HepG2 (cell line): Measurements from ENCODE around the gene MLNR. TPM values are rescaled to one million over a fixed set of nuclear protein-coding genes. Genes with fewer than 3 reads are reported as not detected.

ENCODE experiments used
- AGO1 ChIP-seq: fragments of 200-400 bp; formaldehyde crosslinking; IDR thresholded peaks from 2 replicates; pipeline ENCODE4 v1.6.1; 2017; ENCODE audit warnings: mild to moderate bottlenecking, low read depth, low read length, moderate library complexity; ENCODE audit not compliant: poor library complexity, severe bottlenecking
- ASH2L ChIP-seq: fragments of 300-600, 200-600 bp; sonication (generic); IDR thresholded peaks from 2 replicates; pipeline ENCODE4 v1.7.0; 2017; ENCODE audit warnings: low read depth, mild to moderate bottlenecking, moderate library complexity, mixed read lengths, low read length; ENCODE audit not compliant: insufficient read length
- BRCA1 ChIP-seq: sonication (generic); formaldehyde crosslinking; IDR thresholded peaks from 2 replicates; pipeline ENCODE4 v1.4.0; 2020; ENCODE audit warnings: missing genetic modification reagents
- CEBPB ChIP-seq: IDR thresholded peaks from 2 replicates; pipeline ENCODE4 v1.6.1; 2011; ENCODE audit warnings: low read depth, low read length, improper control_type of control experiment, borderline replicate concordance
- CHD2 ChIP-seq: IDR thresholded peaks from 2 replicates; pipeline ENCODE4 v1.6.1; 2011; ENCODE audit warnings: low read depth, low read length, improper control_type of control experiment
- CREM ChIP-seq, 2 experiments: sonication (generic) in 1 of 2; formaldehyde crosslinking in 1 of 2; IDR thresholded peaks; 2 replicates each; pipeline versions ENCODE4 v1.4.0 to v1.6.1; 2016 to 2020; ENCODE audit warnings: antibody characterized with exemption in 1 of 2, mild to moderate bottlenecking in 1 of 2, missing genetic modification reagents in 1 of 2
- GTF2F1 ChIP-seq: fragments of 150-350 bp; IDR thresholded peaks from 2 replicates; pipeline ENCODE4 v1.6.1; 2014; ENCODE audit warnings: low read length
- GTF3A ChIP-seq: sonication (generic); formaldehyde crosslinking; conservative IDR thresholded peaks from 2 replicates; pipeline ENCODE4 v1.4.0; 2020; ENCODE audit warnings: mild to moderate bottlenecking, missing genetic modification reagents
- JUNB ChIP-seq: sonication (generic); formaldehyde crosslinking; IDR thresholded peaks from 2 replicates; pipeline ENCODE4 v1.8.0; 2022; ENCODE audit warnings: missing genetic modification reagents, mild to moderate bottlenecking, borderline replicate concordance
- MAF1 ChIP-seq: sonication (generic); formaldehyde crosslinking; IDR thresholded peaks from 2 replicates; pipeline ENCODE4 v1.5.0; 2020; ENCODE audit warnings: missing genetic modification reagents, borderline replicate concordance
- PBX3 ChIP-seq: sonication (generic); formaldehyde crosslinking; IDR thresholded peaks from 2 replicates; pipeline ENCODE4 v1.8.1; 2023; ENCODE audit warnings: missing genetic modification reagents, inconsistent platforms, borderline replicate concordance
- POGK ChIP-seq: sonication (generic); formaldehyde crosslinking; conservative IDR thresholded peaks from 2 replicates; pipeline ENCODE4 v1.8.0; 2022; ENCODE audit warnings: mild to moderate bottlenecking, moderate library complexity, missing genetic modification reagents
- REST ChIP-seq, 2 experiments: IDR thresholded peaks; 2 replicates each; pipeline ENCODE4 v1.6.1; 2011 to 2012; ENCODE audit warnings: low read length in 2 of 2, borderline replicate concordance in 1 of 2, low read depth in 1 of 2, mild to moderate bottlenecking in 1 of 2, moderate library complexity in 1 of 2
- ZBTB10 ChIP-seq: sonication (generic); formaldehyde crosslinking; IDR thresholded peaks from 2 replicates; pipeline ENCODE4 v1.4.0; 2020; ENCODE audit warnings: missing genetic modification reagents, borderline replicate concordance
- ZNF292 ChIP-seq: sonication (generic); formaldehyde crosslinking; IDR thresholded peaks from 2 replicates; pipeline ENCODE4 v1.8.1; 2022; ENCODE audit warnings: mild to moderate bottlenecking, low read depth, missing genetic modification reagents, borderline replicate concordance
- ZNF44 ChIP-seq: sonication (generic); formaldehyde crosslinking; IDR thresholded peaks from 2 replicates; pipeline ENCODE4 v1.5.1; 2020; ENCODE audit warnings: mild to moderate bottlenecking, missing genetic modification reagents
- ZNF557 ChIP-seq: sonication (generic); formaldehyde crosslinking; IDR thresholded peaks from 2 replicates; pipeline ENCODE4 v1.4.0; 2020; ENCODE audit warnings: missing genetic modification reagents
- polyA plus RNA-seq, 8 experiments: library from polyadenylated mRNA; depleted of rRNA in 3 of 8; stranded (reverse) in 7 of 8; unstranded in 1 of 8; fragments of >200 nt; fragmentation: Illumina TruSeq in 4 of 8; extraction: Trizol in 4 of 8; gene quantifications; 2 replicates each; pipeline versions ENCODE4 v1.2.1 to v1.2.3, GENCODE V29; 2011 to 2016; ENCODE audit warnings: low read depth in 4 of 8, missing spikeins in 1 of 8, mixed read lengths in 1 of 8; ENCODE audit not compliant: insufficient read depth in 1 of 8
- total RNA-seq, 5 experiments: library from RNA; depleted of rRNA; stranded (reverse); fragments of >200 nt; fragmentation: Illumina TruSeq; extraction: Trizol; gene quantifications; 2 replicates each; pipeline ENCODE4 v1.2.3, GENCODE V29; 2016; ENCODE audit warnings: low read depth in 1 of 5

The MLNR gene
- total and polyA plus RNA-seq, 2 of the 13 experiments (the other 11 are each of a cell fraction or from before 2014, with no cell fraction given), result 0.46 TPM; not detected in 1

GRCh38 chr13:49247643-49248621 lies 27.8 kb downstream of the MLNR start, which contains the start of gene CDADC1 (continued):
- TF ChIP-seq ZBTB10 (CRISPR knock-in tag) (peak; percentile 38; the same call in 1 of the 2 replicates), CREM (IDR thresholded peaks at IDR 0.05) (peak; percentile 99), CREM (CRISPR knock-in tag; IDR thresholded peaks at IDR 0.05) (peak; percentile 91), GTF3A (CRISPR knock-in tag) (no peak), CEBPB (0 out of 2 replicates have a peak, but pooled peaks have one; percentile 18), JUNB (CRISPR knock-in tag) (no peak), ZNF44 (CRISPR knock-in tag) (no peak; the same call in 1 of the 2 replicates), MAF1 (CRISPR knock-in tag) (0 out of 2 replicates have a peak, but pooled peaks have one; percentile 43), ZNF557 (no peak), PBX3 (CRISPR knock-in tag) (no peak), POGK (peak; percentile 64), REST (IDR thresholded peaks at IDR 0.05; ENCODE audit: borderline replicate concordance in 1 of 2, low read depth in 1 of 2, low read length in 2 of 2) (0 out of 4 replicates have a peak, but pooled peaks of 1 of the 2 experiments have one; percentile 9), BRCA1 (CRISPR knock-in tag) (0 out of 2 replicates have a peak, but pooled peaks have one; percentile 43), AGO1 (no peak), ASH2L (peak; percentile 83), CHD2 (no peak), GTF2F1 (no peak), ZNF292 (CRISPR knock-in tag) (peak; percentile 71; the same call in 1 of the 2 replicates)
